Fibroblast of the aortic adventitia (primary cell): Measurements from ENCODE around the gene ANKH. TPM values are rescaled to one million over a fixed set of nuclear protein-coding genes. Genes with fewer than 3 reads are reported as not detected.

Experiments used
- DNase-seq: peaks from one replicate; pipeline ENCODE4 v3.0.0-alpha.2; 2010; ENCODE audit warnings: low read depth
- H3K4me3 ChIP-seq: 2 replicates; pipeline ENCODE4 v1.5.1; 2011; ENCODE audit warnings: low read depth, mild to moderate bottlenecking, control low read depth, low read length, moderate library complexity
- total RNA-seq: library from RNA; depleted of rRNA; stranded (reverse); fragments of >200 nt; gene quantifications from 2 replicates; pipeline ENCODE4 v1.2.3, GENCODE V29; 2012; ENCODE audit warnings: low replicate concordance
- TF ChIP-seq, protein P1 (sequence below): IDR thresholded peaks from 2 replicates; pipeline ENCODE4 v1.5.1; 2011; ENCODE audit warnings: mild to moderate bottlenecking, low read length, control low read depth, inconsistent platforms; ENCODE audit not compliant: insufficient read depth

Gene ANKH
- total RNA-seq, 1 donor: 82.2 TPM

DNA sequence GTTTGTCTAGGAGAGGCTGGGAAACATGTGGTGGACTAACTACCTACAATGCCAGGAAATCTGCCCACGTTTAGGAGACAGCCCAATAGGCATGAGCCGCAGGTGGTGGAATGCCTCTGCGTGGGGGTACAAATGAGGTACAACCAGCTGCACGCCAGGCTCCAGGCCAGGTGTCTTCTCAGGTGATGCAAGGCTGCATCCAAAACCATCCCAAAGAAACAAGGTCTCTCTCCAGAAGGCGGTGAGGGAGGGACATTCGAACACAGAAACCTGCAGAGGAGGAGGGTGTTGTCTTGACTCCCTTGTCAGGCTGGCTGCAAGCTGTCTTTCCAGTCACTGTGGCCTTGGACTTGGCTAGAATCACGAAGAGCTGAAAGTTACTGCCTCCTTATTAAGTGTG is 11.6 kb downstream of the ANKH start:
- TF ChIP-seq, protein P1, sequence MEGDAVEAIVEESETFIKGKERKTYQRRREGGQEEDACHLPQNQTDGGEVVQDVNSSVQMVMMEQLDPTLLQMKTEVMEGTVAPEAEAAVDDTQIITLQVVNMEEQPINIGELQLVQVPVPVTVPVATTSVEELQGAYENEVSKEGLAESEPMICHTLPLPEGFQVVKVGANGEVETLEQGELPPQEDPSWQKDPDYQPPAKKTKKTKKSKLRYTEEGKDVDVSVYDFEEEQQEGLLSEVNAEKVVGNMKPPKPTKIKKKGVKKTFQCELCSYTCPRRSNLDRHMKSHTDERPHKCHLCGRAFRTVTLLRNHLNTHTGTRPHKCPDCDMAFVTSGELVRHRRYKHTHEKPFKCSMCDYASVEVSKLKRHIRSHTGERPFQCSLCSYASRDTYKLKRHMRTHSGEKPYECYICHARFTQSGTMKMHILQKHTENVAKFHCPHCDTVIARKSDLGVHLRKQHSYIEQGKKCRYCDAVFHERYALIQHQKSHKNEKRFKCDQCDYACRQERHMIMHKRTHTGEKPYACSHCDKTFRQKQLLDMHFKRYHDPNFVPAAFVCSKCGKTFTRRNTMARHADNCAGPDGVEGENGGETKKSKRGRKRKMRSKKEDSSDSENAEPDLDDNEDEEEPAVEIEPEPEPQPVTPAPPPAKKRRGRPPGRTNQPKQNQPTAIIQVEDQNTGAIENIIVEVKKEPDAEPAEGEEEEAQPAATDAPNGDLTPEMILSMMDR: no peak
- H3K4me3 ChIP-seq: no peak overlapping the region
- no peak for DNase-seq

GRCh38 chr5:14859150-14859549 is 12.4 kb downstream of the ANKH start:
- DNase-seq: no peak
- no peak overlapping the region for H3K4me3 ChIP-seq
- TF ChIP-seq, protein P1: no peak

GRCh38 chr5:14855366-14855765 is 16.2 kb downstream of the ANKH start:
- no peak for DNase-seq

DNA sequence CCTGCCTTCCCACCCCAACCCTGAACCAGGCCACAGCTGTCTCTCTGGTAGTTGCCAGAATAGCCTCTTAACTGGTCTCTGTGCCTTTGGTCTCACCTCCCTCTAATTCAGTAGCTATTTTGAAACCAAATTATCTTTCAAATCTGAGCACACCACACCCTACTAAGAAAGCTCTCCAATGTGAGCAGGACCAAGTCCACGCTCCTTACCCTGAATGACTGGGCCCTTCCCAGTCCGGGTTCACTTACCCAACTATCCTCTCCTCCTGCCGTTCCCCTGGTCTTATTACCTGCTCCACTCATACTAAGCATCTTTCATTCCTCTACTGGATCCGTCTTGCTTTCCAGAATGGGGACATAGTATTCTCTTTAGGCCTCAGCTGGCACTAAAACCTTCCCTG is 16.8 kb downstream of the ANKH start:
- H3K4me3 ChIP-seq: no peak overlapping the region
- DNase-seq: no peak
- TF ChIP-seq, protein P1: no peak

More at GRCh38 chr5:14855366-14855765, 16.2 kb downstream of the ANKH start:
- no peak overlapping the region for H3K4me3 ChIP-seq
- TF ChIP-seq, protein P1: no peak

GRCh38 chr5:14853685-14854084 is 17.9 kb downstream of the ANKH start:
- no peak for DNase-seq
- no peak overlapping the region for H3K4me3 ChIP-seq
- TF ChIP-seq, protein P1: no peak

- no peak overlapping the region for H3K4me3 ChIP-seq
- no peak for DNase-seq
- TF ChIP-seq, protein P1: no peak
These were observed 18.8 kb downstream of the ANKH start for GRCh38 chr5:14852779-14853178.

DNA sequence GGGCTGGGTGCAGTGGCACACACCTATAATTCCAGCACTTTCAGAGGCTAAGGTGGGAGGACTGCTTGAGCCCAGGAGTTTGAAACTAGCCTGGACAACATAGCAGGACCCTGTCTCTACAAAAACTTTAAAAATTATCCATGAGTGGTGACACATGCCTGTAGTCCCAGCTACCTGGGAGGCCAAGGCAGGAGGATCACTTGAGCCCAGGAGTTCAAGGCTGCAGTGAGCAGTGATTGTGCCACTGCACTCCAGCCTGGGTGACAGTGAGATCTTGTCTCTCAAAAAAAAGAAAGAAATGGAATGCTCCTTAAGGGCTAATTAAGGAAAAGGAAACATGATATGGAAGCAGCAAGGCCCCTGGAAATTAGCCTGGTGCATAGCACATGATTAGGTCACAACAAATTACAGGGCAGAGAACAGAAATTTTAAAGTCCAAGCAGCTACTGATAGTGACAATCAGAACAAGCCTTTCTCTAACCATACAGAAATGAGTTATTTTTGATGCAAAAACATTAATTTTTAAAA is 19.5 kb downstream of the ANKH start:
- no peak overlapping the region for H3K4me3 ChIP-seq
- DNase-seq: no peak
- TF ChIP-seq, protein P1: no peak
